ENCODE results near the gene SNRNP200.

- TF ChIP-seq CTCF (IDR thresholded peaks at IDR 0.05), result no peak
- TF ChIP-seq ZFX (IDR thresholded peaks at IDR 0.05; ENCODE audit: borderline replicate concordance), result no peak
Measured at GRCh38 chr2:96276787-96277499, 28.4 kb downstream of the SNRNP200 start.

All from 22Rv1 (cell line).